C1 segment of cervical spinal cord (tissue), 14 donors: ENCODE measurements around the gene CNTNAP4.

Source experiments
- DNase-seq, 14 donors: peaks; one replicate each; lab custom pipeline; 2025; lab: John Stamatoyannopoulos, UW

The CNTNAP4 gene

GRCh38 chr16:76276745-76277438 is at the start of gene CNTNAP4:
TSS of gene CNTNAP4 (plus strand) at chr16:76277401. CDS start at chr16:76277663, 262 bp downstream.
- DNase-seq, result peak in 12 of 14 donors; percentile 20 to 93 (median 60)

GRCh38 chr16:76228546-76229146 is 48.6 kb upstream of the CNTNAP4 start:
- no peak for DNase-seq

- no peak for DNase-seq
Measured at GRCh38 chr16:76232704-76233103, 44.5 kb upstream of the CNTNAP4 start.

GRCh38 chr16:76235025-76235424 is 42.2 kb upstream of the CNTNAP4 start:
- no peak for DNase-seq

GRCh38 chr16:76235426-76235825 is 41.8 kb upstream of the CNTNAP4 start:
- DNase-seq, result no peak

- DNase-seq, result no peak
Measured at GRCh38 chr16:76237471-76237870, 39.7 kb upstream of the CNTNAP4 start.

GRCh38 chr16:76241755-76242154 is 35.4 kb upstream of the CNTNAP4 start:
- peak in 2 of 14 donors; percentile 1 to 11 for DNase-seq

- no peak for DNase-seq
Measured at GRCh38 chr16:76243620-76244019, 33.6 kb upstream of the CNTNAP4 start.

GRCh38 chr16:76246587-76246986 is 30.6 kb upstream of the CNTNAP4 start:
- no peak for DNase-seq

- DNase-seq, result no peak
Measured at GRCh38 chr16:76265434-76266045, 11.7 kb upstream of the CNTNAP4 start.

- no peak for DNase-seq
Measured at GRCh38 chr16:76268824-76269223, 8.4 kb upstream of the CNTNAP4 start.

- peak in 6 of 14 donors; percentile 32 to 72 (median 62) for DNase-seq
Measured at GRCh38 chr16:76277460-76278030, 344 bp downstream of the CNTNAP4 start.

GRCh38 chr16:76278086-76278485 is 885 bp downstream of the CNTNAP4 start:
- peak in 3 of 14 donors; percentile 2 to 65 (median 2) for DNase-seq

- peak in 1 of 14 donors; percentile 77 for DNase-seq
Measured at GRCh38 chr16:76278980-76279379, 1.8 kb downstream of the CNTNAP4 start.

- peak in 1 of 14 donors; percentile 59 for DNase-seq
Measured at GRCh38 chr16:76280421-76281215, 3.4 kb downstream of the CNTNAP4 start.

- DNase-seq, result peak in 1 of 14 donors; percentile 81
Measured at GRCh38 chr16:76287466-76287865, 10.3 kb downstream of the CNTNAP4 start.

- no peak for DNase-seq
Measured at GRCh38 chr16:76292218-76292617, 15.0 kb downstream of the CNTNAP4 start.

- no peak for DNase-seq
Measured at GRCh38 chr16:76293980-76294379, 16.8 kb downstream of the CNTNAP4 start.

GRCh38 chr16:76294396-76295214 is 17.4 kb downstream of the CNTNAP4 start:
- DNase-seq, result no peak

- no peak for DNase-seq
Measured at GRCh38 chr16:76297941-76298340, 20.7 kb downstream of the CNTNAP4 start.
